H9 (cell line): ENCODE measurements around the gene TRMU. TPM values are rescaled to one million over a fixed set of nuclear protein-coding genes. Genes with fewer than 3 reads are reported as not detected.

ENCODE experiments used
- DNase-seq: peaks from one replicate; pipeline ENCODE4 v3.0.0-alpha.2; 2017
- H2AFZ ChIP-seq: one replicate; pipeline ENCODE4 v1.6.1; 2013; ENCODE audit warnings: mild to moderate bottlenecking, low read length, control low read depth, moderate library complexity
- H2AK5ac ChIP-seq: 2 replicates; pipeline ENCODE4 v1.6.1; 2013; ENCODE audit warnings: low read length, control low read depth, mixed read lengths; ENCODE audit not compliant: insufficient read length
- H2BK120ac ChIP-seq: one replicate; pipeline ENCODE4 v1.6.1; 2013; ENCODE audit warnings: low read depth, mild to moderate bottlenecking, low read length, control low read depth, inconsistent platforms; ENCODE audit not compliant: poor library complexity, severe bottlenecking
- H2BK12ac ChIP-seq: 2 replicates; pipeline ENCODE4 v1.6.1; 2013; ENCODE audit warnings: low read length, control low read depth, mixed read lengths, low read depth; ENCODE audit not compliant: insufficient read length
- H2BK15ac ChIP-seq: 2 replicates; pipeline ENCODE4 v1.6.1; 2013; ENCODE audit warnings: low read depth, low read length, control low read depth
- H2BK20ac ChIP-seq: one replicate; pipeline ENCODE4 v1.6.1; 2013; ENCODE audit warnings: low read depth, mild to moderate bottlenecking, low read length, control low read depth, inconsistent platforms; ENCODE audit not compliant: poor library complexity, severe bottlenecking
- H2BK5ac ChIP-seq: 2 replicates; pipeline ENCODE4 v1.6.1; 2013; ENCODE audit warnings: low read length, control low read depth, mixed read lengths; ENCODE audit not compliant: insufficient read length
- H3K14ac ChIP-seq: 2 replicates; pipeline ENCODE4 v1.6.1; 2013; ENCODE audit warnings: low read length, control low read depth; ENCODE audit not compliant: insufficient read depth
- H3K18ac ChIP-seq: 2 replicates; pipeline ENCODE4 v1.6.1; 2013; ENCODE audit warnings: low read depth, mild to moderate bottlenecking, mixed read lengths, low read length, control low read depth; ENCODE audit not compliant: insufficient read length
- H3K23ac ChIP-seq: 2 replicates; pipeline ENCODE4 v1.6.1; 2013; ENCODE audit warnings: low read length, control low read depth, mixed read lengths, low read depth; ENCODE audit not compliant: insufficient read length
- H3K23me2 ChIP-seq: 2 replicates; pipeline ENCODE4 v1.6.1; 2013; ENCODE audit warnings: low read depth, mild to moderate bottlenecking, mixed read lengths, low read length, control low read depth; ENCODE audit not compliant: insufficient read length, poor library complexity, severe bottlenecking
- H3K27ac ChIP-seq: 2 replicates; pipeline ENCODE4 v1.5.1; 2013; ENCODE audit warnings: low read length, control low read depth, mixed read lengths, low read depth; ENCODE audit not compliant: insufficient read length
- H3K27me3 ChIP-seq: 2 replicates; pipeline ENCODE4 v1.6.1; 2013; ENCODE audit warnings: low read length, control low read depth, inconsistent platforms; ENCODE audit not compliant: insufficient read depth
- H3K4ac ChIP-seq: 2 replicates; pipeline ENCODE4 v1.6.1; 2013; ENCODE audit warnings: low read depth, mild to moderate bottlenecking, control low read depth, inconsistent platforms, low read length, moderate library complexity
- H3K4me1 ChIP-seq: 2 replicates; pipeline ENCODE4 v1.6.1; 2013; ENCODE audit warnings: low read length, control low read depth, inconsistent platforms; ENCODE audit not compliant: insufficient read depth
- H3K4me2 ChIP-seq: 2 replicates; pipeline ENCODE4 v1.6.1; 2013; ENCODE audit warnings: low read length, control low read depth, mixed read lengths; ENCODE audit not compliant: insufficient read length, insufficient read depth
- H3K56ac ChIP-seq: 2 replicates; pipeline ENCODE4 v1.6.1; 2013; ENCODE audit warnings: low read depth, mild to moderate bottlenecking, mixed read lengths, low read length, control low read depth; ENCODE audit not compliant: insufficient read length
- H3K79me1 ChIP-seq: 2 replicates; pipeline ENCODE4 v1.6.1; 2013; ENCODE audit warnings: low read depth, mild to moderate bottlenecking, moderate library complexity, low read length, control low read depth, inconsistent platforms; ENCODE audit not compliant: insufficient read depth, poor library complexity, severe bottlenecking
- H3K79me2 ChIP-seq: 2 replicates; pipeline ENCODE4 v1.6.1; 2013; ENCODE audit warnings: low read length, control low read depth, inconsistent platforms; ENCODE audit not compliant: insufficient read depth
- H3K9ac ChIP-seq: 2 replicates; pipeline ENCODE4 v1.6.1; 2013; ENCODE audit warnings: low read length, control low read depth, mixed read lengths; ENCODE audit not compliant: insufficient read length; ENCODE audit errors: extremely low read depth
- H3K9me3 ChIP-seq: one replicate; pipeline ENCODE4 v1.6.1; 2013; ENCODE audit warnings: low read depth, low read length, inconsistent platforms; ENCODE audit not compliant: control insufficient read depth
- H3T11ph ChIP-seq: one replicate; pipeline ENCODE4 v1.6.1; 2013; ENCODE audit warnings: mild to moderate bottlenecking, low read length, control low read depth, inconsistent platforms
- H4K20me1 ChIP-seq: one replicate; pipeline ENCODE4 v1.6.1; 2013; ENCODE audit not compliant: control insufficient read depth, insufficient read length, insufficient read depth
- H4K5ac ChIP-seq: 2 replicates; pipeline ENCODE4 v1.6.1; 2013; ENCODE audit warnings: low read depth, mild to moderate bottlenecking, mixed read lengths, low read length, control low read depth; ENCODE audit not compliant: insufficient read length
- H4K8ac ChIP-seq: replicated peaks from 2 replicates; pipeline ENCODE4 v1.6.1; 2013; ENCODE audit warnings: low read length, control low read depth, mixed read lengths, low read depth; ENCODE audit not compliant: insufficient read length
- H4K91ac ChIP-seq: 2 replicates; pipeline ENCODE4 v1.6.1; 2013; ENCODE audit warnings: low read depth, mild to moderate bottlenecking, moderate library complexity, mixed read lengths, low read length, control low read depth; ENCODE audit not compliant: insufficient read length
- H3K27ac Mint-ChIP-seq, 3 experiments: 2 replicates in 2 of 3; 3 replicates in 1 of 3; pipeline ENCODE4 v1.8.0; 2020 to 2021; ENCODE audit warnings: mixed read lengths in 3 of 3, mild to moderate bottlenecking in 1 of 3, moderate library complexity in 1 of 3
- H3K27me3 Mint-ChIP-seq: 2 replicates; pipeline ENCODE4 v1.8.0; 2021; ENCODE audit warnings: low read depth, mild to moderate bottlenecking, moderate library complexity, mixed read lengths
- H3K36me3 Mint-ChIP-seq, 3 experiments: 2 replicates in 2 of 3; 3 replicates in 1 of 3; pipeline ENCODE4 v1.8.0; 2020 to 2021; ENCODE audit warnings: low read depth in 3 of 3, mixed read lengths in 3 of 3; ENCODE audit not compliant: insufficient read depth in 1 of 3
- H3K4me1 Mint-ChIP-seq, 2 experiments: 2 replicates each; pipeline ENCODE4 v1.8.0; 2020; ENCODE audit warnings: mixed read lengths in 2 of 2
- H3K4me3 Mint-ChIP-seq, 2 experiments: 2 replicates in 1 of 2; 3 replicates in 1 of 2; pipeline ENCODE4 v1.8.0; 2020 to 2021; ENCODE audit warnings: mild to moderate bottlenecking in 2 of 2, mixed read lengths in 2 of 2, moderate library complexity in 1 of 2
- H3K9me3 Mint-ChIP-seq, 2 experiments: 2 replicates in 1 of 2; 3 replicates in 1 of 2; pipeline ENCODE4 v1.8.0; 2020; ENCODE audit warnings: mild to moderate bottlenecking in 2 of 2, mixed read lengths in 2 of 2, moderate library complexity in 1 of 2
- CTCF ChIP-seq: fragments of 200-600 bp; sonication (generic); conservative IDR thresholded peaks from 3 replicates; pipeline ENCODE4 v1.8.0; 2021; ENCODE audit warnings: antibody characterized with exemption, mild to moderate bottlenecking
- WGBS: extraction: QIAGEN DNeasy Blood & Tissue Kit; methylation state at CpG from one replicate; pipeline ENCODE4 v1.1.7; 2013; ENCODE audit warnings: missing lambda C conversion rate, low lambda C conversion rate, mixed read lengths; ENCODE audit not compliant: insufficient read length; ENCODE audit errors: extremely low coverage; 5-methylcytosine and 5-hydroxymethylcytosine counted together
- total RNA-seq: library from RNA; stranded (reverse); gene quantifications from 2 replicates; pipeline ENCODE4 v1.2.1, GENCODE V29; 2021

Gene TRMU
- total RNA-seq, 1 experiment from 2014 or later: 86.3 TPM

- no CpG with 5 or more reads among the region's 7 CpGs for WGBS
- H3K4me1 ChIP-seq: no peaks in the 10 kb centered on the region
- H3K14ac ChIP-seq: no peak overlapping the region
- H3K4ac ChIP-seq: no peak overlapping the region
- peaks cover 17 to 46% (median 35%) of the 10 kb centered on the region in 3 experiments; a peak in 6 of 7 replicates for H3K36me3 Mint-ChIP-seq
- H3K27ac Mint-ChIP-seq: peak overlapping the region in 2 of 3 experiments; percentile 2 to 29; a peak in 1 of 7 replicates
- no peak overlapping the region for H3K4me2 ChIP-seq
- no peak overlapping the region for H3K9ac ChIP-seq
- H2BK5ac ChIP-seq: no peak overlapping the region
- no peak overlapping the region for H2BK20ac ChIP-seq
- H3K9me3 ChIP-seq: no peaks in the 10 kb centered on the region
- peaks cover 18% of the 10 kb centered on the region in 2 experiments for H3K4me1 Mint-ChIP-seq
- H2BK120ac ChIP-seq: no peak overlapping the region
- H3K27me3 Mint-ChIP-seq: no peaks in the 10 kb centered on the region
- no peaks in the 10 kb centered on the region for H3K27me3 ChIP-seq
- H2BK12ac ChIP-seq: no peak overlapping the region
- no peak overlapping the region for H4K91ac ChIP-seq
- H2AFZ ChIP-seq: no peak overlapping the region
- H3K23me2 ChIP-seq: peaks cover 9% of the 10 kb centered on the region
- no peak overlapping the region for H3K18ac ChIP-seq
- no peak overlapping the region for H3T11ph ChIP-seq
- H4K5ac ChIP-seq: no peak overlapping the region
- TF ChIP-seq CTCF: no peak
- H3K79me2 ChIP-seq: peaks cover 6% of the 10 kb centered on the region; the same call in 1 of the 2 replicates
- H3K9me3 Mint-ChIP-seq: no peaks in the 10 kb centered on the region
- H3K79me1 ChIP-seq: peaks cover 7% of the 10 kb centered on the region
- no peak overlapping the region for H3K23ac ChIP-seq
- H3K4me3 Mint-ChIP-seq: no peak overlapping the region
- H4K20me1 ChIP-seq: no peaks in the 10 kb centered on the region
- H2AK5ac ChIP-seq: no peak overlapping the region
- no peak overlapping the region for H3K56ac ChIP-seq
- no peak for DNase-seq
- no peak overlapping the region for H3K27ac ChIP-seq
- no peak overlapping the region for H2BK15ac ChIP-seq
- no peak overlapping the region for H4K8ac ChIP-seq
Observed at GRCh38 chr22:46300491-46300890, 35.0 kb upstream of the TRMU start.
